Right forelimb (tissue), 1 donor: ENCODE measurements around the gene RAB37.

Source experiments
- DNase-seq: peaks from one replicate; pipeline ENCODE4 v3.0.0-alpha.2; 2018

The RAB37 gene

DNA sequence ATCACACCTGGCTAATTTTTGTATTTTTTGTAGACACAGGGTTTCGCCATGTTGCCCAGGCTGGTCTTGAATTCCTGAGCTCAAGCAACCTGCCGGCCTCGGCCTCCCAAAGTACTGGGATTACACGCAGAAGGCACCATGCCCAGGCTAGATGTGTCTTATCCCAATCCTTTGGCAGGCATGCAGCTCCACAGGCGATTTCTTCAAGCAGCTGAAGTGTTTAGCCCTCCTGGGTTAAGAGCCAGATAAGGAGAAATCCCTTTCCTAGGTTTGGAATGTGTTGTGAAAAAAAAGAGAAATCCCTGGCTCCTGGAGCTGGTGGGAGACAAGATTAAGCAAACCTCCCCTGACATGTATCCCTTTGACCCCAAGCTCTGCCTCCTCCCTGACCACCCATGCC is 9.3 kb downstream of the RAB37 start:
- no peak for DNase-seq

DNA sequence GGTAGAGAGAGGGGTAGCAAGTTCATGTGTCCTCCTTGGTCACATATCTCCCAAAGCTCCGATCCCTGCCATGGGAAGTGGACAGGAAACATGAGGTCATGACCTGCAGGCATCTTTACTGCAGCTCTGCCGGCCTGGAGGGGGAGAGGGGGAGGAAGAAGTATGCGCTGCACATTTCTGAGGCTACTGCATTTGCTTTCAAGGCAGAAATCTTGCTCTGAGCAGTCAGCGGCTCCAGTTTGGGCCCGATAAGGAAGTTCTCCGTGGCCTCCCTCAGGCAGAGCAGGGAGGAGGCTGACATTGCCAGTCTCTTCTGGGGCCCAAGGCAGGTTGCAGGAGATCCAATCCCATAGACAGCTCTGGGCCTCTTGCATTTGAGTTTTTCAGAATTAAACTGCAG is 9.9 kb downstream of the RAB37 start:
- no peak for DNase-seq

DNA sequence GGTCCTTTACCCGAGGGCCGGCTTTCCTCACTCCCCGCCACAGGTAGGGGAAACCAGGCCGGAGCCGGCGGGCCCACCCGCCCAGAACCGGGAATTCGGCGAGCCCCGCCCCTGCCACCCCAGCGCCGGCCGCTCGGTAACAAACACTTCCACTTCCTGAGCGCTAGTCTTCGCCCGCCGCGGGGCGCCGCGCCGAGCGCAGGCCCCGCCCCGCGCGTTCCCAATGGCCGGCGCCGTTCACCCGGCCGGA is 11.1 kb downstream of the RAB37 start:
- DNase-seq: no peak

DNA sequence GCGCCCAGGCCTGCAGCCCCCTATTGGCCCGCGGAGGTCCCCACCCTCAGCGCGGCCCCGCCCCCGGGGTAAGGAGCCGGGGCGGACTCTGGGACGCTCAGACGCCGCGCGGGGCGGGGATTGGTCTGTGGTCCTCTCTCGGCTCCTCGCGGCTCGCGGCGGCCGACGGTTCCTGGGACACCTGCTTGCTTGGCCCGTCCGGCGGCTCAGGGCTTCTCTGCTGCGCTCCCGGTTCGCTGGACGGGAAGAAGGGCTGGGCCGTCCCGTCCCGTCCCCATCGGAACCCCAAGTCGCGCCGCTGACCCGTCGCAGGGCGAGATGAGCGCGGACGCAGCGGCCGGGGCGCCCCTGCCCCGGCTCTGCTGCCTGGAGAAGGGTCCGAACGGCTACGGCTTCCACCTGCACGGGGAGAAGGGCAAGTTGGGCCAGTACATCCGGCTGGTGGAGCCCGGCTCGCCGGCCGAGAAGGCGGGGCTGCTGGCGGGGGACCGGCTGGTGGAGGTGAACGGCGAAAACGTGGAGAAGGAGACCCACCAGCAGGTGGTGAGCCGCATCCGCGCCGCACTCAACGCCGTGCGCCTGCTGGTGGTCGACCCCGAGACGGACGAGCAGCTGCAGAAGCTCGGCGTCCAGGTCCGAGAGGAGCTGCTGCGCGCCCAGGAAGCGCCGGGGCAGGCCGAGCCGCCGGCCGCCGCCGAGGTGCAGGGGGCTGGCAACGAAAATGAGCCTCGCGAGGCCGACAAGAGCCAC is 11.6 kb downstream of the RAB37 start, which contains the start of gene NHERF1:
Gene NHERF1 (plus strand): TSS at position 100 of the 750 bp plus-strand sequence. CDS start 219 bp downstream, at position 319.
- peak; percentile 91 for DNase-seq

DNA sequence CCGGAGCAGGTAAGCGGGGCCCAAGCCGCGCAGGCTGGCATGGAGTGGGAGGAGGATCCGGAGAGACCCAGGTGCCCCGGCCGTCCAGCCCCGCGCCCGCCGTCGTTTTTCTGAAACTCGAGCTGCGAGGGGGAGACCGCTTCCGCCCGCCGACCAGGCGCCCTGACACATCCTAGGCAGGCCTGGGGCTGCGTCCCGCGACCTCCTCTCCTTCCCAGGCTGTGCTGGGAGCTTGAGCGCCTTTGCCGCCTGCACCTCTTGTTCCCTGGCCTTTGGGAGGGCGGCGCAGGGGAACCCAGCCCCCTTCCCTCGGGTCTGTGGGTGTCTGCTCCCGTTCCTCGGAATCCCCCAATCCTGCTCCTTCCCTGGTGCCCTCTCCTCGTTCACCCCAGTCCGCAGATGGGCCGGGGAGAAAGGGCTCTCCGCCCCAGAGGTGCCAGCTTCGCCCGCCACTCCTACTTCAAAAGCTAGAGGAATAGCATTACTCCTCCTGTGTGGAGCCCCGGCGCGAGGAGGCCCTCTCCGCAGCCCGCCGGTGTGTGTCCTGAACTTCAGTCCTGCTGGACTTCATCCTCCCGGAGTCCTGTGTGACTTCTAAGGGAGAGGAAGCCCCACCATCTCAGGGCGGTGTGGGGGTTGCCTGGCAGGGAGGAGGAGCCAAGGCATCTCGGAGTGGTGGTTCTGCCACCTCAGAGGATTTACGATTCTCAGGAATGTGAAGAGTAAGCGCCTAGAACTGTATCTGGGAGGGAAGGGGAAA is 12.4 kb downstream of the RAB37 start:
- no peak for DNase-seq

DNA sequence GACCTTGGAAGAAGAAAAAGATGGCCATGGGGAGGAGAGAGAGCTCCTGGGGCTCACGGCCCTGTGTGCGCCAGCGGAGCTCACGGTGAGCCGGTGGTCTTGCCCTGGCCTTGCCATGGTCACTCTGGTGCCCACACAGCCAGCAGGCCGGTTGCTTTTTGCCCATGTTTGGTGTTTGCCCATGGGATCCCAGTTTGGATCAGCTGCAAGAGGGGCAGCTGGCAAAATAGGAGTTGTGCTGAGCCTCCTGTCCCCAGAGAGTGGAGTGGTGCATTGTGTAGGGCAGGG is 12.9 kb downstream of the RAB37 start:
- no peak for DNase-seq

DNA sequence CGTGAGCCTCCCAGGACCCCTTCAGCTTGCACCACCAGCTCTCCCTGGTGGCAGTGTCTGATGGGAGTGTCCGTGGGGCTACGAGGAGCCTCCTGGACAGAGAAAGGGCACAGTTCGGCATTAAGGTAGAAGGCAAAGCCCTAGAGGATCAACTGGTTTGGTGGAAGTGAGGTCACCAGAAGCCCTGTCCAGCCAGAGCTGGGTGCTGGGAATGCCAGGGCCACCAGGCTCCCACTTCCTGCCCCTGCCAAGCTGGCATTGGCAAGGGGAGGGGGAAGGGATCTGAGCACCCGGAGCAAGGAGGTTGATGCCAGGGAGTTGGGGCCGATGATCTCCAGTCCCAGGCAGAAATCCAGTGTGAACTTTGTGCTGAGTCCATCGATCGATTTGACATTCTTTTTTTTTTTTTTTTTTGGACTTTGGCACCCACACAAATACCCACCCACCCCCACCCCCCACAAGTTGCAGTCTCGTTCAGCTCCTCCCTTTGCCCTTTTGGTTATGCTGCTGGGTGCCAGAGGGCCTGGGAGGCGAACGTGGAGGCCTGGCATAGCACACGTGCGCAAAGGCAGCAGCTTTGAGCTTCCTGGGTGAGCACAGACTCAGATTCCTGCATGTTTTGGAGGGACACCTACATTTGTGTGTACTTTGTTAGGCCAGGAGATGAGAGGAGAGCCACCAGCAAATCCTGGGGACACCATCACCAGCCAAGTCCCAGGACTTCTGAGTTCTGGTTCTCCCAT is 13.4 kb downstream of the RAB37 start:
- no peak for DNase-seq

DNA sequence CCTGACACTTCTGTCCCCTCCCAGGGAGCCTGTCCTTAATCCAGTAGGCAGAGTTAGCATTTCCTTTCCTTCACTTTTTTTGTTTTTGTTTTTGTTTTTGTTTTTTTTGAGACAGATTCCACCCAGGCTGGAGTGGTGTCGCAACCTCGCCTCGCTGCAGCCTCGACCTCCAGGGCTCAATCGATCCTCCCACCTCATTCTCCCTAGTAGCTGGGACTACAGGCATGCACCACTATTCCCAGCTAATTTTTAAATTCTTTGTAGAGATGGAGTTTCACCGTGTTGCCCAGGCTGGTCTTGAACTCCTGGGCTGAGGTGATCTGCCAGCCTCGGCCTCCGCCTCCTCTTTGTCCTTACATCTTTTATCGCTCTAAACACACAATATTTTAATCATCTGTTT is 15.4 kb downstream of the RAB37 start:
- no peak for DNase-seq

DNA sequence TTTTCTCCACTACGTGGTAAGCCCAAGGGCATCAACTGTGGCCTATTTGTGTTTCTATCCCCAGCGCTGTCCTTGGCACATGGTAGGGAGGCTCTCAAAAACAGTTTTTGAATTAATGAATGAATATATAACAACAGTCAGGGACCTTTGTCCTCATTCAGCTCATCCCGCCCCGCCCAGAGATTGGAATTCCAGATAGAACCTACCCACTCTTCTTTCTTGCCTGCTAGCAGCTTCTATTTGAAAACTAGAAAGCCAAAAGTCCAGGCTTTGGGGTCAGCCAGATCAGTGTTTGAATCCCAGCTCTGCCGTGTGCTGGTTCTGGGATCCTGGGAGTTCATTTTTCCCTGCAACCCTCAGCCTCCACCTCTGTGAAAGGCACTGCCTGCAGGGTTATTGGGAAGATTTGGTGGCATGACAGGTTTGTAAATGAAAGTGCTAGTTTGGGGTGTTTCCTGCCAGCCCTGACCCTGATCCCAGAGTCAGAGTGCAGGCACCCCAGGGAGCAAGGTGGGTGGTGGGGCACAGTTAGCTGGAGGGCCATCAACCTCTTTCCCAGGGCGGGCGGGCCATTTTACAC is 15.9 kb downstream of the RAB37 start:
- no peak for DNase-seq

DNA sequence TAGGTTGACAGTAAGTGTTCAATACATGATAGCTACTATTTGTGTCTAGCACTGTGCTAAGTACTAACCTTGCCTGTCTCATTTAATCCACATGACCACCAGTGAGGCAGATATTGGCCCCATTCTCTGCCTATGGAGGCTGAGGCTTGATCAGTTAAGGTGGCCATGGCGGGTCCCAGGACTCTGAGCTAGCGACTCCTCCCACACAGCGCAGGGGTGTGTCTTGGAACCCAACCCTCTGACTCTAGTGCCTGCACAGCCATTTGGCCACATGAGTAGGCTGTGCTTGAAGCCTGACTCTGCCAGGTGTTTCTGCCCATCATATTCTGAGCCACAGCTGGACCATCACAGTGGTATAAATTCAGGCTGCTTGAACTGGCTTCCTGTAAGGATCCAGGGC is 17.8 kb downstream of the RAB37 start:
- DNase-seq: no peak

DNA sequence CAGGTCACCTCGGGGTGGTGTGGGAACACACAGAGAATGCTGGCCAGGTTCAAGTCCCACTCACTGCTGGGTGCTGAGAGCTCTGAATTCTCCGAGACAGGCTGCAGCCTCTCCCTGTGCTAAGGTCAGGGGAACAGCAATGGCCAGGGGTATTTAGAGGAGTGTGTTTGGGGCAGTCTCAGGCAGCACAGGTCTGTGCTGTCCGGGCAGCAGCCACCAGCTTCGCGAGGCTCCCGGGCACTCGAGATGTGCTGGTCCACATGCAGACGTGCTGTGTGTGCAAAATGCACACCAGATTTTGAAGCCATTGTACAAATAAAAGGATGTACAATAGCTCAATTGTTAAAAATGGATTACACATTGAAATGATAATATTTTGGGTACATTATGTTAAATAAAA is 18.5 kb downstream of the RAB37 start:
- no peak for DNase-seq

DNA sequence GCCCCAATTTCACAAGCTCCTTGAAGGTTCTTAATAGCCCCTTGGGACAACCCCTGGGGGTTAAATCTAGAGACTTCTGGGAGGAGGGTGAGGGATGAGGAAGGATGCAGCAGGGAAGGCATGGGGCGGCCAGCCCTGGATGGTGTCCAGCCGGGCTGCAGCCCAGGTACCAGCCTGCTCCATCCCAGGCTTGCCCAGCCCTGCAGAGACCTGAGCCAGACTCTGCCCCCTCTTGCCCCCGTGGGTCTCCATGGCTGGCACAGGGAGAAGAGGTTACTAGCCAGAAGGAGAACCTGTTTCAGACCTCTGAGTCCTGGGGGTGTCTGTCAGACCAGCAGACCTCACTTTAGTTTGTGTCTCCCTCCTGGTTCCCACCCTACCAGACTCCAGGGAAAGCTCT is 19.8 kb downstream of the RAB37 start:
- DNase-seq: no peak

DNA sequence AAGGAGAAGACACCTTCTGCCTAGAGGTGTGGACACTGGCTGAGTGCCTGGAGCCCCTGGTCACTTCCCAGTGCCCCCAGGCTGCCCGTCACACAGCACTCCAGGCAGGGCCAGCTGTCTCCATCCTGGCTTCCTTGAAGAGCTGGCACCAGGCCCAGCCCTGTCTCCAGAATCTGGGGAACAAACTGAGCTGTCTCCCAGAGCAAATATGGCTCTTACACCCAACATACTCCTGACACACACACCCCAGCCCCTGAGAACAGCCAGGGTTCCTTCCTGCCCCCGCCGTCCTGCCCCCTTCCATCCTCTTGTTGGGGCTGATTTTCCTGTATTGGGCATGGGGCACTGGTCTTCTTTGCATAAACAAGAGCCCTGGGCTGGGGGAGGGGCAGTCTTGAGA is 20.4 kb downstream of the RAB37 start:
- DNase-seq: no peak

DNA sequence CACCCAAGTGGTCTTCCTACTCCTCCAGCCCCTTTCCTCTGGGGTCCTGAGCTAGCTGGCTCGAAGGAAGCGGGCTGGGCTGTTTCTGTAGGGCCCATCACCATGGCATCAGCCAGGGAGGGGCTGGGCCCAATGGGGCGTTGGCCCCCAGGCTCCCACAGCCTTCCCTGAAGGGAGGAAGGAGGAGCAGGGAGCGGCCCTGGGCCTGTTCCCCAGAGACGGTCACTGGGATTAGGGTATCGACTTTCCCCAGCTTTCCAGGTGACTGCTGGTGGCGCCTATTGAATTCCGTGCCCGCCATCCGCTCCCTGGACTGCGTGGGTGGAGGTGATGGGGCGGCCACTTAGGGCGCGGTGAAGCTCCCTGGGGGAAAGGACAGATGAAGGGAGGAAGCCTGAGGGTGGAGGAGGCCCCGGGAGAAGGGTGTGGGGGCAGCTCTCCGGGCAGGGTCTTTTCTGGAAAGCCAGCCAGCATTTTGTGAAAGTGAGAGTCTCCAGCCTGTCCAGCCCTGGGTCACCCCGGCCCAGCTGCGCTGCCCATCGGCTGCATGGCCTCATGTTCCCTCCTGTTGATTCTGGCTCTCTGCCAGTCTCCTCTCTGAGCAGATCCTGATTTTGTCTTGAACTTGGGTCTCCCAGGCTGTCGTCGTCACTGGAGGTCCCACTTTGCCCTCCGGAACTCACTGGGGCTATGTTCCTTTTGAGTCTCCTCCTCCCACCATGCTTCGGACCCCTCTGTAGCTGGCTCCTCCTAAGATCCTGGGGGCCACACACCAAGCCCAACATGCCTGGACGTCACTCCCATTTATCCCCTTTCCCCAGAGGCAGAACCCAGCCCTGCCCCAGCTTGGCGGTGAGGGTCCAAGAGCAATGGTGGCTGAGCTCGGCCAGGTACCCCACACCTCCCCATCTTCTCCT is 21.1 kb downstream of the RAB37 start:
- no peak for DNase-seq

DNA sequence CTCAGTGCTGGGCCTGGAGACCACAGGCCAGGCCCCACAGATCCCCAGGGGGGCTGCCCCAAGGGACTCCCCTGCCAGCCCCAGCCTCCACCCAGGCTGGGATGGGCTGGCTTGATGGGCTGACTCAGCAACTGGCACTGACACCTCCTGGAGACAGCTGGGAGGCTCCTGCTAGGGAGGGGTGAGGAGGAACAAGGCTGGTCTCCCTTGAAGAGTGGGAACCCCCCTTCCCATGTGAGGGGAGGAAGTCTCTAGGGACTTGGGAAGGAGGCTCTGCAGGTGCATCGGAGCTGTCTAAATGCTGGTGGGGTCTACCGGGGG is 21.8 kb downstream of the RAB37 start:
- no peak for DNase-seq

DNA sequence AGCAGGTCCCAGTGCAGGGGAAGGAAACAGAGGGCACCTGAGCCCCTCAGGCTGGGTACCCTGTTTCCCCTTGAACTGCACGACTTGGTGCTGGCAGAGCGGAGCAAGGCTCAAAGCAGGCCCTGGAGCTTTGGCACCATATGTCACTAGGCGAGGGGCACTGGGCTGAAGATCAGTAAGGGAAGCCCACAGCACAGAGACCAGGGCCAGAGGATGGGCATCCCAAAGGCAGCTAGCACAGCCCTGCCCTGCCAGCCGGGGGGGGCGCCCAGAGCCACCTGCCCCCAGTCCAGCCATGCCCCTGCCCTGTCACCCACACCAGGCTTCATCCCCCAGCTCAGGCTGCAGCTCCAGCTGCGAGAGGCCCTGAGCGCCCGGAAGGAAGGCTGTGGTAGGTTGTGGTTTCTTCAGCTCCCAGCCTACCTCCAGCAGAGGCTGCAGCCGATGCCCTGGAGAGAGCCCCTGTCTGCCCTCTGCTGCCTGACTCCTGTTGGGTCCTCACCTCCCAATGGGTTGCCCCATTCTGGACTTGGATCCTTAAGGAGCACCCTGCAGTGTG is 22.3 kb downstream of the RAB37 start:
- DNase-seq: no peak

DNA sequence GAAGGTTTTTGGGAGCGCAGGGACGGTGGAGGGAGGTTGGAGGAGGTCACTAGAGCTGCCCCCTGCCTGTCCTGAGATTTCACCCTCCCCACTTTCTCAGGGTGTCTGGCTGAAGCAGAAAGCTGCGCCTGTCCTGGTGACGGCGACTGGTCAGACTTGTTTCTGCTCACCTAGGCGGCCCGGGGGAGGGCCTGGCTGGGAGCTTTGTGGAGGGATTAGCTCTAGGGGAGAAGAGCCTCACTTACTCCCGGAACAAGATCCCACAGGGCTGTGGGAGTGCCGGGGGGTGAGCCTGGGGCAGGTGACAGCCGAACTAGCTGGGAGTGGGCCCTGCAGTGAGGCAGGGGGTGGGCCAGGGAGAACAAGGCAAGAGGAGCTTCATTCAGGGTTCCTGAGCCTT is 22.9 kb downstream of the RAB37 start:
- DNase-seq: no peak

DNA sequence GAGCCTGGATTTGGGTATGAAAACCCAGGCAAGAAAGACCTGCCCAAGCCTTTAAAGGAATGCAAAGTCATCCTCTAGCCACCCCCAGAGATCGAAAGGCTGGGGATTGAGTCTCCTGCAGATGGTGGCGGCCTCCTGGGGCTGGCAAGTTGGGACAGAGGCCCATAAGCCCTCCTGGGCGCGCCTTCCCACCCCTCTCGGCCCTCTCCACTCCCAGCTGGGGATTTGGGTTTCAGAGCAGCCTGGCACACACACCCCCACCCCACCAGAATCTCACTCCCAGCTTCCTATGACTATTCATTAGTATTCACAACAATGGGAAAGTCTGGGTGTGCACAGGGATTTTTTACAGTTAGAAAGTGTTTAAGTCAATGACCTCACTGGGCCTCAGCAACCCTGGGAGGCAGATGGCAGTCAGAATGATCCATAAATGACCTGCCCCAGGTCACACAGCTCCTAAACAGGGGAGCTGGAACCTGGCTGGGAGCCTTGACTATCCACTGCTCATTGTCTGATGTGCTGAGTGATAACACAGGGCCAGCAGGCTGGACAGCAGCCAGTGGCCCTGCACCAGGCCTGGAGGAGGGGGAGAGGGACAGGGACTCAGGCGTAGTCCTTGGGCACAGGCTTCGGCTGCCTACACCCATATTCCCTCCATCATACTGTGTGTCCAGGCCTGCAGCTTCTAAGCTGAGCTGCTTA is 23.5 kb downstream of the RAB37 start:
- no peak for DNase-seq

DNA sequence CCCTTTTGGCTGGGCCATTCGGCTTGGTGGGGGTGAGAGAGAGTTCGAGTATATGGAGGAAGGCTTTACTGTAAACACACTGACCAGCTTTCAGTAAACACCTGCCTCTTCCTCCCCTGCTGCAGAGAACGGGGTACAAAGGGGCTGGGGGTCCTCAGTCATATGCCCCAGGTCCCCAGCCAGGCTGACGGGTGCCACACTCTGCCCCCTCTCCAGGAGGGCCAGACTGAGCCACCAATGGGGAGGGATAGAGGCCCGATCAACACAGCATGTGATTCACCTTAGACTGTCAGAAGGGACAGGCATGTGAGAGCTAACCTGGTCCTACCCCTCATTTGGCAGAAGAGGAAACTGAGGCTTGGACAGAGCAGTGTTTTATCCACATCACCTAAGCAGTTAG is 24.4 kb downstream of the RAB37 start:
- no peak for DNase-seq

DNA sequence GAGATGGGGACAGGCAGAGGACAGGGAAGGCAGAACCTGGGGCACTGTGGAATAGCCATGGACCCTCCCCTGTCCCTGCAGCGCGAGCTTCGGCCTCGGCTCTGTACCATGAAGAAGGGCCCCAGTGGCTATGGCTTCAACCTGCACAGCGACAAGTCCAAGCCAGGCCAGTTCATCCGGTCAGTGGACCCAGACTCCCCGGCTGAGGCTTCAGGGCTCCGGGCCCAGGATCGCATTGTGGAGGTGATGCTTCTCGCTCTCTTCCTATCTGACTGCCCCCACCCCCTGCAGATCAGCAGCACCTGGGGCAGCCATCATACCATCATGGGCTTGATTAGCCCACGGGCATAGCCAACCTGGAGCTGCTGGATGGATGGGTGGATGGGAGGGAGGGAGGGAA is 24.9 kb downstream of the RAB37 start:
- no peak for DNase-seq

DNA sequence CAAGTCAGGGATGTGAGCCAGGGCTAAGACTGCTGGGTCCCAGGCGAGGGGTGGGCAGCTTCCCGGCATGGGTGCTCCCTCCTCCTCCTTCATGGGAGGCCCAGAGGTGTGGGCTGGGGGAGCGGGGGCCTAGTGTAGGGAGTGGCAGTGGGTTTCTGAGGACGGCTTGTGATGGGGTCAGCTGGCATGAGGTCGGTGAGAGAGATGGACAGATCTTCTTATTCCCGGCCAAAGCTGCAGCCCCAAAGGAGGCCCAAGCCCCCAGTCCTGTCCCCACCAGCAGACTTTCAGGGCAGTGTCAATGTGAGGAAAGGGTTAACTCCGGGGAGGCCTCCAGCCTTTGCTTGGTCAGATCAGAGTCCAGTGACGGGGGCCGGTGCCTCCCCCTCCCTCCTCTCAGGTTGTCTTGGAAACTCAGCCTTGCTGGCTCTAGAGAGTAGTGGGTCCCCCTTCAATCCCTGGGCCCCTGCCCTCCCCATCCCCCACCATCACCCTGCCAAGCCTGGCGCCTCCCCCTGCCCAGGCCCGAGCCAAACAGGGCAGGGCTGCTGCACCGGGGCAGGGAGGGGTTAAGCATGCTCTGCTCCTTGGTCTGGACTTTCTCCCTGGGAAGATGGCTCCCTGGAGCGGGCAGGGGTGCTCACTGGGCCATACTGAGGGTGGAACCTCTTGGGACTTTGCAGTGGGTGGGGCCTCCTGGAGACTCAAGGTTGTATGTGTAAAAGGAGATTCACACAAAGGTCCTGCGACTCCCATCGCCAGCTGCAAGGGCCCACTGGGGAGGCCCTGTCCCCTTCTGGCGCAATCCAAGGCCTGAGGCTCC is 26.7 kb downstream of the RAB37 start:
- no peak for DNase-seq
